HG03342 (cell line): ENCODE measurements around the gene AKNA.

Experiments
- ATAC-seq: cut with Tn5 transposase; IDR thresholded peaks from one replicate; pipeline ENCODE4 v1.9.1; 2021; ENCODE audit warnings: mild to moderate bottlenecking, moderate library complexity; ENCODE audit not compliant: unreplicated experiment

Gene AKNA

DNA sequence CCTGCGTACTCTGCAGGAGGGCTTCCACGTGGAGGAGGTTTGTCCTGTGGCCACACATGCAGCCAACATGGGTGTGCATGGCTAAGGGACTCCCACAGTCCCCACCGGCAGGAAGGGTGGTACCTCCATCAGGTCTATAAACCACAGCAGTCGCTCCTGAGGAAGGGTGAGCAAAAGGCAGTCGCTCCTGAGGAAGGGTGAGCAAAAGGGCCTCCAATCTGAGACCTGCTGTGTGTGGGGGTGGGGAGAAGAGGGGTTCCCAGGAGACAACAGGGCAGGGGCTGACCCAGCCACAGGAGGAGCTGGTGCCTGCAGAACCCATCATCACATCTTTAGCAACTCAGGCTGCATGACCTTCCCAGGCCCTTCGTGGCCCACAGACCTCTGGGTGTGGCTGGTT, 30.3 kb upstream of the AKNA start:
- no peak for ATAC-seq

GRCh38 chr9:114417511-114417910, 29.7 kb upstream of the AKNA start:
- ATAC-seq, result no peak

DNA sequence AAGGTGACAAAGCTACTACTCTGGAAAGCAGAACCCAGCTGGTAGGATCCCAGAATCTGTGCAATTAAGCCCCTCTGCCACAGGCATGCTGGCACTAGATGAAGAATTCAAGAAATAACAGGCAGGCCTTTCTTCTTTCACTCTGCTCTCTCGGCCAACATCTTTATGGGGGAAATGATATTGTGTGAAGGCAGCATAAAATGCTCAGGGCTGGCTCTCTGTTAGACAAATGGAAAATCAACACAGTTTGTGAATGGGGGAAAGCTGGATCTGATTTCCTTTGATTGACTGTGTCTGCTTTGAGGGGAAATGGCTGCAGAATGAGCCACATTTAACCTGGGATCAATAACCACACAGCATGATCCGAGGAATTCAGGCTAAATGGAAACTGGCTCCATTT, 29.1 kb upstream of the AKNA start:
- no peak for ATAC-seq

- ATAC-seq, result no peak
Measured at GRCh38 chr9:114416290-114416689, 28.5 kb upstream of the AKNA start.

DNA sequence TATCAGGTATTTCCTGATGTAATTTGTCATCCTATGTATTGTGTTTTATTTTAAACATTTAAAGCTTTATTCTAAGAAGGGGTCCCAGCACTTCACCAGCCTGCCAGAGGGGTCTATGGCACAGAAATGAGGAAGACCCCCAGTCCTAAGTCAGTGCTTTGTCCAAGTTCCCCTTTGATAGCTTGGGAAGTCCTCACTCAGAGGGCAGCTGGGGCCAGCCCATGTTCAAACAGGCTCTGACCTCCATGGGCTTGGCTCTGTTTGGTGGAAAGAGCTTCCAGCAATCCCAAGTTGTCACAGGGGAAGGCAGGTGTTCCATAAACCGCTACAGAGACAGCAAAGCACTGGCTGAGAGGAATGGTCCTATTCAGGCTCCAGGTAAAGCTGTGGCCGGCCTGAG, 26.6 kb upstream of the AKNA start:
- ATAC-seq, result no peak

DNA sequence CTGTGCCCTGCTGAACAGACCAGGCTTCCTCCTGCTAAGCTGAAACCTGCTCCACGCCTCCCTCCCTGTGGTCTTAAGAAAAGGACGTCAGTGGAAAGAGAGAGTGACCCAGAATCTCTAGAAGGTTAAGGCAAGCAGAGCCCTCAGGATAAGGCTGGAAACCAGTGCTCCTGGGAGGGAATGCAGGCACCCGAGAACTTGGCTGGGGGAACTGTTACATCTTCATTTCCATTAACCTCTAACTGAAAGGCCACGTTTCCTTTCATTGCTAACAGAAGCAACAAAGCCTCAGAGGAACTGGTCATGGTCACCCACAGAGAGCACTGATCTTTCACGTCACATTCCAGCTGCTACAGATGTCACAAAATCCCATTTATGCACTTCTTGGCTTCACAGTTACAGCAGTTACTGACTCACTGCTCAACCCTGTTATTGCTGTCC, 26.1 kb upstream of the AKNA start:
- ATAC-seq, result no peak

DNA sequence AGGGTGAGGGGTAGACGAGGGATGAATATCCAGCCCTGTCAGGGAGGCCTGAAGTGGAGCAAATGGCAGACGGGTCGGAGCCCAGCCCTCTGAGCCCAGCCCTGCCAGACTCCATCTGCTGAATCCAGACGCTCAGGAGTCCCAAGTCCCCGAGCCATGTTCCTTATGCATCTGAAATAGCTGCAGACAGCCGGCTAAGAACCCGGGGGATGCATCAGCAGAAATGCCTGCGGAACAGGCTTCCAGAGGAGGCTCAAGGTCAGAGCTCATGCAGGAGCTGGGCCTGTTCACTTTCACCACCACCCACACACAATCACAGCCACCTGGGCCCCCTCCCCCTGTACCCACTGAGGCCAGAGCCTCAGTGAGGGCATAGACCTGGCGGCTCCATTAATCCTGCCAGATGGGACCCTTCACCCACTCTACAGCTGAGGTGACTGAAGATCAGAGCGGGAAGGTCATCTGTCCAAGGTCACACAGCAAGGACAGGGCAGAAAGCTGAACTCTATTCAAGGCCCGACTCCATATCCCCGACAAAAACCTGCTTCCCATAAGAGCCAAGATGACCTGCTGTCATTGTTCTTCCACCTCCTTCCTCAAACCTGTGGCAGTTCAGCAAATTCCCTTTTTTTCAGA, 24.4 kb upstream of the AKNA start:
- no peak for ATAC-seq

DNA sequence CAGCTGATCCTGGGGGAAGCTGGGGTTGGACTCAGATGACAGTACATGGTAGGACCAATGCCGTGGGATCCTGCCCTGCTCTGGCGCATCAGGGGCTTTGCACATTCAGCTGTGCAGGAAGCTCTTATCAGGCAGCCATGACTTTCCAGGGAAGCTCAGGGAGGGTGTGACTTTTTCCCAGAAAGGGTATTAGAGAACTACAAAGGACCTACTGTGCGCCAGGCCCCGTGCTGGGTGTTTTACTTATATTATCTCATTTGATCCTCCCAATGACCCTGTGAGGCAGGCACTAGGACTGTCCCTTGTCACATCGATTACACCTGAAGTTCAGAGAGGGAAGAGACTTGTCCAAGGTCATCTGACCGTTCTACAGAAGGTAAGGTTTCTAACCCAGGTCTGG, 23.7 kb upstream of the AKNA start:
- no peak for ATAC-seq

DNA sequence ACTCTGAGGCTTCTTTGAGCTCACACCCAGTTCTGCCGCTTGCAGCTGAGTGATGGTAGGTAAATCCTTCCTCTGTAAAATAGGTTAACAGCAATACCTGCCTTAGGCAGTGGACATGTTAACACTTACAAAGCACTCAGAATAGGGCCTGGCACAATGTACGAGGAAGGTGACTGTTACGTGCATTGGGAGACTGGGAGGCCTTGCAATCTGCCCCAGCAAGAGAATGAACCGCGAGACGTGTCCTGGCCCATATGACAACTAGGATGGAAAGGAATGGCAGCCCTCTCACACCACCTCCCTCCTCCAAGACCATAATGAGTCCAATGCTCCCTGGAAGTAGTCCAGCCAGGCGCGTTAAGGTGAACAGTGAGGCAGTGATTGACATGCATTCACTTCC, 23.1 kb upstream of the AKNA start:
- no peak for ATAC-seq

DNA sequence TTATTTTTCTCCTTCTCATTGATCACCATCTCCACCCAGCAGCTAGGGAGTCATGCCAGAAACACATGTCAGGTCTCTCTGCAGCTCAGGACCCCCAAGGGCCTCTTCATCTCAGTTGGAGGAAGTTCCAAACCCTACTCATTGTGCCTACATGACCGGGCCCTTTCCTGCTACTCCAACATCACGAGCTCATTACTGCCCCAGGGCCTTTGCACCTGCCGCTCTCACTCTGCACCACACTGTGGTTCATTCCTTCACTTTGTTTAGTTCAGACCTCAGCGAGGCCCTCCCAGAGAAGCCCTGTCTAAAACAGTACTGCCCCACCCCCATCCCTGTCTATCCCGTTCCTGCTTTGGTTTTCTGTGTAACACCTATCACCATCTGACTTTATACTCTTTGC, 22.1 kb upstream of the AKNA start:
- ATAC-seq, result no peak

DNA sequence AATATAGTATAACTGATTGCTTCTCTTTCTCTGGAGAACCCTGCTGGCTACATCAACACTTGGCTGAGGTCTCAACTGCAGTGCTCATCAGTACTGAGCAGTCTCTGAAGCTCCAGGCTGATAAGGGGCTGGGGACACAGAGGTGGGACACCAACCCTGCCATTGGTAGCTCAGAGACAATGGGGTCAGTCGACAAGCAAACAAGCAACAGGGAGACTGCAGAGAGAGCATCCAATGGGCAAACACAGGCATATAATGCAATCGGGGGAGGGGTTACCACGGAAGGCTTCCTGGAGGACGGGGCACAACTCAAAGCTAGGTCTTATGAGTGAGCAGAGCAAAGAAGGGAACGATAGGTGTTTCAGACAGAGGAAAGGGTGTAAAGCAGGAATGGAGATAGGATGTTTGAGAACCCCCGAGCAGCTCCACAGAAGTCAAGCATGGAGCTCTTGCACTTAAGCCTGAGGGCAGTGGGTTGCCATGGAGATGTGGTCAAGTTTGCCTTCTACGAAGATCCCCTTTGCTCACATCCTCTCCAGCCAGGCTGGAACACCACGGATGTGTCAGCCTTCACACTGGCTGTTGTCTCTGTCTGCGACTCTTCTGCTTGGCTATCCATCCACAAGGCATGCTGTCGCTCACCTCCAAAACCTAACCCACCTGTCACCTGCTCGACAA, 21.5 kb upstream of the AKNA start:
- ATAC-seq, result no peak

DNA sequence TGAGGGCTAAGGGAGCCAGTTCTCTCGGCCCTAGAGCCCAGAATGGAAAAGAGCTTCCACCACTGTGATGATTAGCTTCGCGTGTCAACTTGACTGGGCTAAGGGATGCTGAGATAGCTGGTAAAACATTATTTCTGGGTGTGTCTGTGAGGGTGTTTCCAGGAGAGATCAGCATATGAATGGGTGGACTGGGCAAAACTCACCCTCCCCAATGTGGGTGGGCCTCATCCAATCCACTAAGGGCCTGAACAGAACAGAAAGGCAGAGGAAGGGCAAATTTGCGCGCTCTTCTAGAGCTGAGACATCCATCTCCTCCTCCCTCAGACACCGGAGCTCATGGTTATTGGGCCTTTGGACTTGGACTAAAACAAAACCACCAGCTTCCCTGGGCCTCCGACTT, 20.9 kb upstream of the AKNA start:
- ATAC-seq, result no peak

DNA sequence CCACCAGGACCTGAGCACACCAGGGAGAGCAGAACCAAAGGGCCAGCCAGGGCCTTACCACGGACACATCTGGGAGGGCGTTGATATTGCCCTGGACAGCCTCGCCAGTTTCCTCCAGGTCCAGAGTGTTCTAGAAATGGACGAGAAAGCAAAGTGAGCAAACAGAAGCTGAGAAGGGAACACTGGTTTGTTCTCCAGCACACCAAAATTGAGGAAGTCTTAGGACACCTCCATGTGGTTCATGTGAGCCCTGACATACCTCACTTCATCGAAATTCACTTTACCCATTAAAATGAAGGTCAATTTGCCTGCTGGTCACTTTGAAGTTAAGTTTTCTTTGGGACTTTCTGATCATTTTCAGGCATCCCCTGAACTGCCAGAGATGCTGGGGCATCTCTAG, 20.1 kb upstream of the AKNA start:
- ATAC-seq, result no peak

- no peak for ATAC-seq
Measured at GRCh38 chr9:114406441-114406840, 18.7 kb upstream of the AKNA start.

DNA sequence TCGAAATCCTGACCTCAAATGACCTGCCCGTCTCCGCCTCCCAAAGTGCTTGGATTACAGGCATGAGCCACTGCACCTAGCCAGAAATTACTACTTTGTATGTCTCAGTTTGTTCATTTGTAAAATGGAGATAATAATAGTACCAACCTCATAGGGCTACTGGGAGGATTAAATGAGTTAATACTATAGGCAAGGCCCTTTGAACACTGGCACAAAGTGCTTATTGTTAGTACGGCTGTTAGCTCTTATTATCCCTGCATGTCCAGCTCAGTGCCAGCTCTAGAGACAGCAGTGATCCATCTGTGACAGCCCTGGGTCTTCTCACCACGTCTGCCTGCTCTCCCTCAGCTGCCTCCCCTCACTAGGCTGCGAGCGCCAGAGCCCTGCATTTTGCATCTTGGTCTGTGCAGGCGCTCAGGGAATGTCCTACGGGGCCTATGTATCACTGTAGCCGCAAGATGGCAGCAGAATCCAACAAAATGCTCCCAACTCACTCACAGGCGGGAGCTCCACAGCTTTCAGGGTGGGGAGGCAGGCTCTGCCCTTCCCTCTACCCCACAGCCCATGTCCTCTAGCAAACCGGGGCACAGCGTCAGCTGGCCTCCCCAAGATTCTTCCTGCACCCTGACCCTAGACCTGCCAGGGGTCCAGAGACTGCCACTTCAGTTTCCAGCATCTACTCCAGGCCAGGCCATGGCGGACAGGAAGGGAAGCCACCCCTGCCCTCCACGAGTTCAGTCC, 17.7 kb upstream of the AKNA start:
- peak; percentile 84 for ATAC-seq

GRCh38 chr9:114404531-114404930, 16.7 kb upstream of the AKNA start:
- ATAC-seq, result no peak

DNA sequence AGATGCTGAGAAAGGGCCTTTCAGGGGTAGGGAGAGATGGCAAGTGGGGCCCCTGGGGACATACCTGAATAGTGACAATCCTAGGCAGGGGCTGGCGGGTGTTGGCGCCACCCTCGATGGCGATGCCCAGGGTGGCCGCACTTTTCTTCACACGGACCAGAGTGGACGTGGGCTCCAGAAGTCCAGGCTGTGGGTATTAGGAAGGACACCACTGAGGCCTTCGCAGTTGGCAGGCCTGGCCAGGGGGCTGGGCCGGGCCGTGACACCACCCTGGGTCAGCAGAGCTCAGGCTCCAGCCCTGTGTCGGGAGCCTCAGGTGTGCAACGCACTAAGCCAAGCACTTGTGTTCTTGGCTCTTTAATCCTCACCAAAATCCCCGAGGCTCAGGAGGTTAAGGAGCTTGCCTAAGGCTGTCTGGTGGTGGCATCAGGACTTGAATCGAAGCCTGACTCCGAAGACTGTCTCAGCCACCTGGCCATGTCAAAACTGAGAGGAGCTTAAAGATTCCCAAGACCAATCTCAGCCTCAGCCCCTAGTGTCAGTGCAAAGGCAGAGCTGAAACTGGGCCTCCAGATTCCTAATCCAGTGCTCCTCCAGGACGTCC, 15.5 kb upstream of the AKNA start:
- ATAC-seq, result no peak

DNA sequence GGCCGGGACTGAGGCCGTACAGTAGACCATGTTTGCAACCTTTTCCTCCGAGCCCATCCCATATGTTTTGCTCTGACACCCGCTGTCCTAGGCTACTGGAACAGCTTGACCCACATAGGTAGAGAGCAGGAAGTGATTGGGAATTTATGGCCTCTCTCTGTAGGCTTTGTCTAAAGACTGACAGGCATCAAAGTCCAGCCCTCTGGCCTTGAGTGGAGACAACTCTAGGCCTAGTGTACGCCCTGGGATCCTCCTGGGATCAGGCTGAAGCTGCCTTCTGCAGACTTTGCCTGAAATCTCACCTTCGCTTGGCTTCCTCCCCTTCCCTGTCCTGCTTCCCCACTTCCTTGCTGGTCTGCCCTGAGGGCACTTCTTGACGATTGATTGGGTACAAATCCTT, 13.6 kb upstream of the AKNA start:
- no peak for ATAC-seq

GRCh38 chr9:114400772-114401171, 13.0 kb upstream of the AKNA start:
- no peak for ATAC-seq

- ATAC-seq, result no peak
Measured at GRCh38 chr9:114400219-114400618, 12.4 kb upstream of the AKNA start.

- no peak for ATAC-seq
Measured at GRCh38 chr9:114399381-114399780, 11.6 kb upstream of the AKNA start.
